ENCODE results near the gene CHRDL1. TPM values are rescaled to one million over a fixed set of nuclear protein-coding genes. Genes with fewer than 3 reads are reported as not detected.
A peak's percentile ranks its signal among the peaks of the same experiment; 100 is the strongest.
"Not testable (repeated sequence)": the region's sequence is repeated elsewhere in the genome, so short reads cannot be mapped to it uniquely, and the experiment has no call there.

CHRDL1 gene, protein sequence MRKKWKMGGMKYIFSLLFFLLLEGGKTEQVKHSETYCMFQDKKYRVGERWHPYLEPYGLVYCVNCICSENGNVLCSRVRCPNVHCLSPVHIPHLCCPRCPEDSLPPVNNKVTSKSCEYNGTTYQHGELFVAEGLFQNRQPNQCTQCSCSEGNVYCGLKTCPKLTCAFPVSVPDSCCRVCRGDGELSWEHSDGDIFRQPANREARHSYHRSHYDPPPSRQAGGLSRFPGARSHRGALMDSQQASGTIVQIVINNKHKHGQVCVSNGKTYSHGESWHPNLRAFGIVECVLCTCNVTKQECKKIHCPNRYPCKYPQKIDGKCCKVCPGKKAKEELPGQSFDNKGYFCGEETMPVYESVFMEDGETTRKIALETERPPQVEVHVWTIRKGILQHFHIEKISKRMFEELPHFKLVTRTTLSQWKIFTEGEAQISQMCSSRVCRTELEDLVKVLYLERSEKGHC
- 36.6 and 39.8 TPM in 2 replicates for total RNA-seq

DNA sequence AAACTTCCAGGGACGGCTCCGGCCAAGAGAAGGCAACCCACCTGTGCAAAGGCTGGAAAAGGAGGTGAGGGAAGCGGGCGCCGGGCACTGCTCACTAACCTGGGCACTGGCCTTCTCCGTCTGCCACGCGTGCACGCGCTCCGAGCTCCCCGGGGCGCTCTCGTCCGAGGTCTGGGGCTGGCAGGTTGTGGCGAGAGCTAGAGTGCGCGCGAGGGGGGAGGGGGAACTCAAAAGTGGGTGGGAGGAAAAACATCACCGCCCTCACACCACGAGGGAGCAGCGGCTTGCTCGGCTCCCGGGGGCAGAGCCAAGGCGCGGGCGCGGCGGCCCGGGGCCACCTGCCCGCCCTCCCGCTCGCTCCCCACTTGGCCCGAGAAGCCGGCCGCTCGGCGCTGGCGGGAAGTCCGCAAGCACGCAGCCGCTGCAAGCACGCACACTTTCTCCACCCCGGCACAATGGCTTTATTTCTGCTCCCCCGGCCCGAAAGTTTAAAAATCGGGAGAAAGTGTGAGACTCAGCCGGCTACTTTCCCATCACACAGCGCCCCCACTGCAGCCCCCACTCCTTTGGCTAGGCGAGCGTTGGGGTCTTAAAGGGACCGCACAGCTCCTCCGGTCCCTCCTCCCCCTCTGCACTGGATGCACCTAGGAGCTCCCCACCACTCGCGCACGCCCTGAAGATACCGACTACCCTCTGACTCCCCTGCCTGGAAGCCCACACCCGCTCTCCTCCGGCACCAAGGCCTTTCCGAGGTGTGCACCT lies at the start of gene CHRDL1:
Gene CHRDL1 (minus strand): TSS at position 173 of the 762 bp plus-strand sequence. CDS start 3,636 bp downstream, outside the sequence.
- DNase-seq (ENCODE audit: low read depth): peak; percentile 18

DNA sequence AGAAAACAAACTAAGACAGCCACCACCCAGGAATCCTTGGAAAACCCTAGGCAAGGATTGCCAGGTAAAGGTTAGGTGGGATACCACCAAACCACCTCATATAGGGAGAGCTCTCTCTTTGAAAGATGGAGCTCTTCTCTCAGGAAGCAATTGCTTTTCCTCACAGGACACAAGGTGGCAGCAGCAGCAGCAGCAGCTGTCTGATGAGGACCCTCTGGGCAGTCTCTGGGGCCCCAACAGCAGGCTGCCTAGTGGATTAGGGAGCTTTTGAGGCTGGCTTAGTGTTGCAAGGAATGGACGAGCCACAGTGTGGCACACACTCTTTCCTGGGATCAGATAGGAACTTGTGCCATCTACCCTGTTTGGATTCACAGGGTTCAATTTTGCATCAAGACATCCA lies 41.4 kb upstream of the CHRDL1 start:
- no peak for DNase-seq (ENCODE audit: low read depth)

DNA sequence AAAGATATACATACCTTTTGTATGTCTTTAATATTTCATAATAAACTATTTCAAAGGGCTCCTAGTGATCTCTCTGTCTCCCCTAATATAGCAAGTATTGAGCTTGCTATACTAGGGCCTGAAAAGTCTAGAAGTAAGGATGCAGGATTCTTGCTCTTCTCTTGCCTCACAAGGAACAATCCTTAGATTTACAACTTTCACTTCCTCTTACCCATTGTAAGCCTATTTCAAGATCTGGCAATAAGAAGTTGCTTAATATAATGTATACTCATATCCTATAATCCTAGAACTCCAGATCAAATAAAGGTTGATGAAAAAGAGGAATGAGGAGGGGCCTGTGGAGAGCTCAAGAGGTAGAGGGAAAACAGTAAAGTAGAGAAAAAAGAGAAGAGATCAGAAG lies 40.8 kb upstream of the CHRDL1 start:
- no peak for DNase-seq (ENCODE audit: low read depth)

DNA sequence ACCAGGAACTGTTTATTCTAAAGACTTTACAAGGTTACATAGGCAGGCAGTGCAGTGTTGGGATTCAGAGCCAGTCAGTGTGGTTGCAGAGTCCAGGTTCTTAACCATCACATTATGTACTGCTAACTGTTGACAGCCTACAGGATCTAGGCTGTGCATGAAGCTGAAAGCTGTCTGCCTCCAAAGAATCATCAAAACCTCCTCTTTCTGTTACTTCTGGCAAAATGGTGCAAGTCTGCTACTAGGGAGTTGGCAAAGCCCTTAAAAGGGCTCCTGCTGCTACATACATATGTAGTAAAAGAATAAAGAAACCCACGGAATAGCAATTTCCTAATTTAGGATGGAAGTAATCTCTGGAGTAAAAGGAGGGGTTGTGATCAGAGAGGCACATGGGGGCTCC lies 40.4 kb upstream of the CHRDL1 start:
- DNase-seq (ENCODE audit: low read depth): no peak

DNA sequence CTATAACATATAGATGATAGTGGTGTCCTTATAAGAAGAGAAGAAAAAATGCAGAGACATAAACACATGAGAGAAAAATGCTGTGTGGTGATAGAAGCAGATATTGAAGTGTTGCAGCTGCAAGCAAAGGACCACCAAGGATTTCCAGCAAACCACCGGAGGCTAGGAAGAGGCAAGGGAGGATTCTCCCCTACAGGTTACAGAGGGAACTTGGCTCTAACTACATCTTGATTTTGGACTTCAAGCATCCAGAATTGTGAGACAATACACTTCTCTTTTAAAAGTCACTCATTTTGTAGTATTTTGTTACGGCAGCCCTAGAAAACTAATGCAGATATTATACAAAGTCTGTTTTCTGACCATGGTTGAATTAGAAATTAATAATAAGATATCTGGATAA lies 30.4 kb upstream of the CHRDL1 start:
- DNase-seq (ENCODE audit: low read depth): no peak

DNA sequence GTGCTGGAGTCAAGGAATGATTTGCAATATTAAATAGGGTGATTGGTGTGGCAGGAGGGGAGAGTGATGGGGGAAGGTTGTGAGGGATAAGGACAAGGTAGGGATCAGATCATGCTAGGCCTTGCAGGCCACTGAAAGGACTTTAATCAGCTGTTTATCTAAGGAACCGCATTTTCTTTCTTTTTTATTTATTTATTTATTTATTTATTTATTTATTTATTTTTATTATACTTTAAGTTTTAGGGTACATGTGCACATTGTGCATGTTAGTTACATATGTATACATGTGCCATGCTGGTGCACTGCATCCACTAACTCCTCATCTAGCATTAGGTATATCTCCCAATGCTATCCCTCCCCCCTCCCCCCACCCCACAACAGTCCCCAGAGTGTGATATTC lies 20.9 kb upstream of the CHRDL1 start:
- DNase-seq (ENCODE audit: low read depth): not testable (repeated sequence)

DNA sequence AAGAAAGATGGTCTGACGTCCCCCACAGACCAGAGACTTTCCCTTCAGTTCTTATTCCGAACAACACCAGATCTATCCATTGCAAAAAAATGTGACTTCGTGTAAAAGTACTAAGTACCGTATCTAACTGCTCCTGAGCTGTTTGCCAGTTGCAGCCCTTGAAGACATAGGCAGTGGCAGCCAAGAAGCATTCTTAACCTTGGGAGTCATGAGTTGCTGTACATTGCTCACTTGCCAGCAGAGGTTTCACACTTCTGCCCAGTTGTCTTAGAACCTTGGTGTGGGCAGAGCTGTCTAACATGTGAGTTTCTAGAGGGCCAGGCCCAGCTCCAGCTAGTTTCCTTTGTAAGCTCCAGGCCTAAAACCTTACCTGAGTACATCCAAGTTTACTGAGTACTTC lies 10.5 kb upstream of the CHRDL1 start:
- peak; percentile 54 for DNase-seq (ENCODE audit: low read depth)

DNA sequence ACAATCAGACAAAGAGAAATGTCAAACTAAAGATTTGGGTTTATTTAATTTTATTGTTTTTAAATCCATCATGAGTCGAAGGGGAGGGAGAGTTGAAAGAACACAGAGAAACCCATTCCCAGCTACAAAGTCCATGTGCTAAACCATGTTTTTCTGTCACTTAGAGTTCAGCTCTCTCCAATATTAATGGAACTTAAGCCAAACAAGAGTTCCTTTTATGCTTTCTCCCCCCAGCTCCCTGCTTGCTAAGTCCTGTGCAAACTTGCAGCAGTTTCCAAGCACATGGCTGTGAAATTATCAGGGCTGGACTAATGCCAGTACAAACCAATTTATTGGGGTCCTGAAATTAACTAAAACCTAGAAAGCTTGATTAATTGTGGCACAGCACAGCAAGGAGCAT lies 9.7 kb upstream of the CHRDL1 start:
- DNase-seq (ENCODE audit: low read depth): no peak

DNA sequence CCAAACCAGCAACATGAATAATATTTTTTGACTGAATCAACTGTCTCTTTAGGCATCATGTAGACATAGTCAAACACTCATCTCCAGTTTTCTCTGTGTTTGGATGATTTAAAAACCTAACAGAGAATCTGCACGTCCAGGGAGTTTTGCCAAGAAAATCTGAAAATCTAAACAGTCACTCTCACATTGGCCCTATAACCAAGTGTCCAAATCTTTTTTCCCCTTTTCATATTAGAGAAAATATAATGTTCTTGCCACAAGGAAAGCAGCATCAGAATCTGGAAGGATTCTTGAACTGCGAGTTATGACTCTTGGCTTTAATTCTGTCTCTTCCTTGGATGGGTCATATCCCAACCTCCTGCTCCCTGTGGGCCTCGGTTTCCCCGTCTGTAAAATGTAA lies 8.8 kb upstream of the CHRDL1 start:
- DNase-seq (ENCODE audit: low read depth): no peak

DNA sequence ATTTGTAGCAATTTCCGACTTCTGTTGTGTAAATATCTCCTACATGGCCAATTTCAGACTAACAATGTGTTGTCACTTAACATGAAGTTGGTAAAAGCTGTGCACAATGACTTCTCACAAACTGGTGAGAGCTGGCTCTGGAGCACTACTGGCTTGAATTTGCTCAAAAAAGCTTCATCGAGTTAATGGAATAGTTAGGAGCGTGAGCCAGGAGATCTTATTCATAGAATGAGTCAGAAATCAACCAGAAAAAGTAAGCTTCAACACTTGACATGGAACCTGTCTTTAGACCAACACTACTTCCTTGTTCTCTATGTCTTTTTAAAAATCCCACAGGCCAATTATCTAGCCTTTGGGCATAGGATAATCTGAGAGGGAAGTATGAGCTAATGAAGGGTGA lies 7.9 kb upstream of the CHRDL1 start:
- DNase-seq (ENCODE audit: low read depth): peak; percentile 59

DNA sequence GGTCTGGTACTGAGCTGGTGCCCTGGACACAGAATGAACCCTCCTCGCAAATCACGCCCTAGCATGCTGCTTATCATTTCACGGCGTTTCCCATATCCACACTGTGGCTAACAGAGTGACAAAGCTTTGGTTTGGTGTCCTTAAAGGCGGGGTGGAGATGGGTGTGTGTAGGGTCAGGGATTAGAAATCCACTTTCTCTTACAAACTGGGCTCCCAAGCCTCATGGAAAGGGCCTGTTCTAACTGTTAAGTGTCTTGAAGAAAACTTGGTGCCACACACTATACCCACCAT lies 735 bp upstream of the CHRDL1 start:
- DNase-seq (ENCODE audit: low read depth): no peak

DNA sequence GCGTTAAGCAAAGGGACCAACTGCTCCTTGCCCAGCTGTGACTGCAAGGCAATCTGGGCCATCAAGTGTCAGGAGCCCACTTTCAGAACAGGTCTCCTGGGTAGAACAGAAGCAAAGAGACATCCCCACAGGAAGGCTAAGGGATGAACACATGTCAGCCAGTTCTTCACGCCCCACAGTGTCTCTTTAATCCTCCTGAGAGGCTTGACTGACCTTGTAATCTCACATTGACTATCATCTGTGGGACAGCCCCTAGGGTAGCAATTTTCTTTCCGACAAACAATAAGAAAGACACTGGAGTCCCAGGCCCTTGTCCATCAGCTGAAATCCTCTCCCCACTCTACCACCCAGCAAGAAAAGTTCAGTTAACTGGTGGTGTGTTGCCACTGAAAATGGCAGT lies 1.0 kb downstream of the CHRDL1 start:
- DNase-seq (ENCODE audit: low read depth): no peak

DNA sequence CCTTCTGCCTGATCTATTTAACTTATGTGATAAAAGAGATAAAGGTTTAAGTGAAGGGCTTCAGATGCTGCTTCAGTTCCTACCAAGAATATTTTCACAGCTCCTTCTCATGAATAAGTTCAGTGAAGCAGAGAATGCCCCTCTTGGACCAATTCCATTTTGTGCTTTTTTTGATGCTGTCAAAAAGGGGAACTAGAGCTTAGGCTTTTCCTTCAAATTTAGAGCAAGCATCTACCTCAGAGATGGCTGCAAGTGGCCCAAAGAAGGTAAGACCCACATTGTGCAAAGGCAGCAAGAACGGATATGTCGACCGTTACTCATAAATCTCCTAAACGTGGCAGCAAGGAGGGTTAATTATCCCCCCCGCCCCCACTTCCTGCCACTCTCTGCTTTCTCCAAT lies 4.5 kb downstream of the CHRDL1 start:
- no peak for DNase-seq (ENCODE audit: low read depth)

DNA sequence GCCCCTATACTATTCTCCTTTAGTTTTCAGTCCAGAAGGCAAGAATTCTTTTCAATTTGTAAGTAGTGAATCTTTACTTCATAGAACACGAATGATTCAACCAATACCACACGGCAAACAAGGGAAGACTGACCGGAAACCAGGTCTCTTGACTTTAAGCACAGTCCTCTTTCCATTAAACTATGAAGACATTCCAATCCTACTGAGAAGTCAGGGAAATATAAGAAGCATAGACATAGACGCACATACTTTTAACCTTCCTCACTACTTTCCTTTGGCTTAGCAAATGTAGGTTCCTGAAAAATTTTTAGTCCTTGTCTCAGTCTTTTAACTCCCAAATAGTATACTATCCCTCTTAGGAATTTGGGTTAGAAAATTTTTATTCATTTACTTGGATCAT lies 9.1 kb downstream of the CHRDL1 start:
- peak; percentile 35 for DNase-seq (ENCODE audit: low read depth)

DNA sequence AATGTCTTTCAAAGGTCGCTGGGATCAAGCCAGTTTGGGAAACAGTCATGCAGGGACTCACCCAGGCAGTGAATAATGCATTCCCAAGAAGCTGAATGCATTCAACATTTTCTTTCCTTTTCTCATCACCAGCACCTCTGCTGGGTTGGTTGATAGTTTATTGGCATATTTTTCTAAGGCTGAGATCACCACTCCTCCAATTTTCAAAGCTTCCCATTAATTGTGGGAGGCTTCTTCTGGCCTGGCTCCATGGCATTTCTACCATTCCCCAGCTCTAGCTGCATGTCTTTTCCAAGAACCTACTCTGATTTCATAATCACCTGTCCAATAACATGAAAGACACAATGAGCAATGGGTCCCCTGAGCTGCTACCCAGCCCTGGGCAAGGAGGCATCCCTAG lies 35.8 kb downstream of the CHRDL1 start:
- peak; percentile 79 for DNase-seq (ENCODE audit: low read depth)

DNA sequence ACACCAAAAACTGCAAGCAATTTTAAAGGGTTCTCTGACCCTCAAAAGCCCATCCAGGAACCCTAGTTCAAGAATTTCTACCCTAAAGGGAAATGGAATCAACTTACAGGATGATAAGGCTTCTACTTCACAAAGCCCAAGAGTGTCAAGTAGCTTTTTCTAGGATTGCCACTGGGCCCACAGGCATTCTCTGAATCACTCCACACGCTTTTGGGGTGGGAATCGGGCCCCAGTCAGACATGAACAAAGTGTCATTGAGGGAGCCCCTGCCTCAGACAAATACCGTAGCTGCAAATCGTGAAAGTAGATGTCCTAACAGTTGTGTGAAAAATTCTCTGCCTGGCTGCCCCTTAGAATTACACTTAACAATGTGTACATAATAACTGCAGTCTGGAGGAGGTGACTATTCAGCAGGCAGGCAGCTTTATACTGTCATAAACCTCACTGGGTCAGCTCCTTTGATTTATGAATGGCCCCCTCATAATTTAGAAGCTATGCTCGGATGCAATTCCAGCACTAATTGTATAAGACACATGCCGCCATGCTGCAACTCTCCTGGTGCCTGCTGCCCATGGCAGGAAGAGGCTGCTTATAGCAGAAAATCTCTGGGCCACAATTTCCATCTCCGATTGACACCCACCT lies 36.7 kb downstream of the CHRDL1 start:
- no peak for DNase-seq (ENCODE audit: low read depth)

DNA sequence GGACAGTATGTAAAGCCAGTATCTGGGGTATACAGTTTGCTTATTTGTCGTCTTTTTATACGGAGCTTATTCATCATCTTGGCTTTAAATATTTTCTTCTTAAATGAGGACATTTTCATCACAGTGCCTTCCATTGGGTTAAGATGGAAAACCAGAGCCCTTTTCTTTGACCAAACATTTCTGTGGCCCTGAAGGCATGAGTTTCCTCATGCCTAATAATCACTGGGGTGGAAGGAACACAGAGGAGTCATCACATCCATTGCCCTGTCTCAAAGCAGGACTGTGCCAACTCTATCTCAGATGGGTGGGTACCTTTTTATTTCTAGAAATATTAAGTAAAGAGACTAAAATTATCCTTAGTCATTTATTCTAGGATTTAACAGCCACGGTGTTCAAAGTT lies 40.0 kb downstream of the CHRDL1 start:
- peak; percentile 77 for DNase-seq (ENCODE audit: low read depth)

DNA sequence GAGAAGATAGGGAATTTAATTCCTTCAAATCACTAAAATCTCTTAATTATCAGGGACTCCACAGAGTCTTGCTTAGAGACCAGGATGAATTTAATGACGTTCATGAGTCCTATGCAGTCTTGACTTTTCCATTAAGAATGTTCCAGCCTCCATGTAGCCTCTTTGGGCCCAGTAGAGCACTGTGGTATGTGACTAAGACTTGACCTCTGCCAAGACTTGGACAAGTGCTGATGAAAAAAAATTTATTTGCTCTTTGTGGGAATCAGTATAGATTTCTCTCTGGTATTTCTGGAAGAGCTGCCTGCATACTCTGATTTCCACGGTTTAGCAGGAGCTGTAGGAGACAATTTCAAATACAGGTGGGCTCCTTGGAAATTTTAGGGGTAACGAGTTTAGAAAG lies 40.6 kb downstream of the CHRDL1 start:
- peak; percentile 62 for DNase-seq (ENCODE audit: low read depth)

DNA sequence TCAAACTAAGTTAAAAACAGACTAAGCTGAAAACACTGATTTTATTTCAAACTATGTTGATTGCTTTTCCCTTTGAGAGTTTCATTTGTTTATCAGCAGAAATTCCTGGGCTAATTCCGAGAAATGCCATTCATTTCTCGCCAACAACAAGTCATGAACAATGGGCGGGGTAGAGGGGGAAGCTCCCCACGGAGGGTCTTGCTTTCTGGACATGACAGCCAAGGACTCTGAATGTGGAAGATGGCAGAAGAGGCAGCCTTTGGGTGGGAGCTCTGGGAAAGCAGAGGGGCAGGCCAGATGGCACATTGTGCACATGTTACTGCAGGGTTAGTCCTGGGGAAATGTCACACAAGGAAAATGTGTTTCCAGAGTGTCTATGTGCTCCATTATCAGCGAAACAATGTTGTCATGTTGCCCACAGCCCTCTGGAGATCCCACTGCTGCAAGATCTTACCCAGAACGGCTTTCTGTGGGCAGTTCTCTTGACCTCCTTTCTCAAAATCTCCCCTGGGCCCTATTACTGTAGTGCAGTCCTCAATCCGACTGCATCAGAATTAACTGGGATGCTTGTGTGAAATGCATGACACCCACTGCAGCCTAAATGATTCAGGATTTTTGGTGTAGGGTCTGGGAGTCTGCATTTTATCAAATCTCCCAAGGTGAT lies 45.0 kb downstream of the CHRDL1 start:
- DNase-seq (ENCODE audit: low read depth): no peak

DNA sequence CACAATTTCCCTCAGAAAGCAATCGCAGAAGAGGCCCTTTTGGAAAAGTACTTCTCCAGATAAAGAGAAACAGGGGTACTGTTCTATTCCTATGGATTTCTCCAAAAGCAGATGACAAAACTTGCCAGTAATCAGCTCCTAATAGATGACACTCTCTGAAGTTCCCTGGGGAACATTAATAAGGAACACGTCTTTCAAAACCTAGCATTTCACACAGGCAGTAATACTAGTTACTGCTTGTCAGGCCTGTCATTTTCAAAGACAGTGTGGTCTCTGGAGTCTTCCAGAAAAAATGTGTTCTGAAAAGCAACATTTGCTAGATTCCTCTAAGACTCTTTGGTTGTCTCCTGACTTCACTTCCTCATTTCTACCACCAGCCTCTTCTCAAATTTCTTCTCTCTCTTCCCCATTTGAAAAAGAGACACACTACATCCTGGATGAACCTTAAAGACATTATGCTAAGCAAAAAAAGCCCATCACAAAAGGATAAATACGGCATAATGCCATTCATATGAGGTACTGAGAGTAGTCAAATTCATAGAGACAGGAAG lies 47.3 kb downstream of the CHRDL1 start:
- DNase-seq (ENCODE audit: low read depth): no peak

DNA sequence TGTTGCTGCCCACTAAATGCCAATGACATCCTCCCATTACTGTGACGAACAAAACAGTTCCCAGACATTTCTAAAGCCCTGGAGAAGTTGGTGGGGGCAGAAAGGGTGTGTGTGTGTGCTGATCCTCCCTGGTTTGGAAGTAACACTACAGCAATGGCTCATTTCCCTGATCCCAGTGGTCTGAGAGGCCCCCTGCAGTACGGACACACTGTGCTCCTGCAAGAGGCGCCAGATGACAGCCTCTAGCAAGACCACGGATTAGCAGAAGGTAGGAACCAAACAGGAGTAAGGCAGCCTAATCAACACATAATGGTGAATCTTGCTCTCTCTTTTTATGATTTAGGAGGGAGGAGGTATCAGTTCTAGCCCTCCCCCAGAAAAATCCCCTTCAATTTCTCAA lies 49.6 kb downstream of the CHRDL1 start:
- no peak for DNase-seq (ENCODE audit: low read depth)

DNA sequence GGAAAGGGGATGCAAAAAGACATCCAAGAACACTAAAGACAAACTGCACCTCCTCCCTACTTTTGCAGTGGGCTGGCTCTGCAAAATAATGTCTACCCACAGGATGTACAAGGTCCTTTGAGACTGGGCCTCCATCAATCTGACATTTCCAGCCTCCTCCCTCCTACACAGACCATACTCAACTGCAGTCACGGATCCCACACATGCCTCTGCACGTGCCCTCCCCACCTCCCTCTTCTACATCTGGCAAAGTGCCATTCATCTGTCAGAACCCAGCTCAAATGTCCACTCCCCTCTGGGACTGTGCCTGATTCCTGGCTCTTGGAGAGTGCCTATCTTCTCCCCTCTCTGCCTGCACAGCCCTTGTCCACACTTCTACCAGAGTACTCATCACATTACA lies 50.3 kb downstream of the CHRDL1 start:
- no peak for DNase-seq (ENCODE audit: low read depth)
